HG03159 (cell line): Measurements from ENCODE around the gene ARID4B.
"Not testable (repeated sequence)": the region's sequence is repeated elsewhere in the genome, so short reads cannot be mapped to it uniquely, and the experiment has no call there.

Experiments
- ATAC-seq: cut with Tn5 transposase; IDR thresholded peaks from one replicate; pipeline ENCODE4 v1.9.1; 2021; ENCODE audit warnings: mild to moderate bottlenecking, moderate library complexity; ENCODE audit not compliant: unreplicated experiment

Gene ARID4B, protein sequence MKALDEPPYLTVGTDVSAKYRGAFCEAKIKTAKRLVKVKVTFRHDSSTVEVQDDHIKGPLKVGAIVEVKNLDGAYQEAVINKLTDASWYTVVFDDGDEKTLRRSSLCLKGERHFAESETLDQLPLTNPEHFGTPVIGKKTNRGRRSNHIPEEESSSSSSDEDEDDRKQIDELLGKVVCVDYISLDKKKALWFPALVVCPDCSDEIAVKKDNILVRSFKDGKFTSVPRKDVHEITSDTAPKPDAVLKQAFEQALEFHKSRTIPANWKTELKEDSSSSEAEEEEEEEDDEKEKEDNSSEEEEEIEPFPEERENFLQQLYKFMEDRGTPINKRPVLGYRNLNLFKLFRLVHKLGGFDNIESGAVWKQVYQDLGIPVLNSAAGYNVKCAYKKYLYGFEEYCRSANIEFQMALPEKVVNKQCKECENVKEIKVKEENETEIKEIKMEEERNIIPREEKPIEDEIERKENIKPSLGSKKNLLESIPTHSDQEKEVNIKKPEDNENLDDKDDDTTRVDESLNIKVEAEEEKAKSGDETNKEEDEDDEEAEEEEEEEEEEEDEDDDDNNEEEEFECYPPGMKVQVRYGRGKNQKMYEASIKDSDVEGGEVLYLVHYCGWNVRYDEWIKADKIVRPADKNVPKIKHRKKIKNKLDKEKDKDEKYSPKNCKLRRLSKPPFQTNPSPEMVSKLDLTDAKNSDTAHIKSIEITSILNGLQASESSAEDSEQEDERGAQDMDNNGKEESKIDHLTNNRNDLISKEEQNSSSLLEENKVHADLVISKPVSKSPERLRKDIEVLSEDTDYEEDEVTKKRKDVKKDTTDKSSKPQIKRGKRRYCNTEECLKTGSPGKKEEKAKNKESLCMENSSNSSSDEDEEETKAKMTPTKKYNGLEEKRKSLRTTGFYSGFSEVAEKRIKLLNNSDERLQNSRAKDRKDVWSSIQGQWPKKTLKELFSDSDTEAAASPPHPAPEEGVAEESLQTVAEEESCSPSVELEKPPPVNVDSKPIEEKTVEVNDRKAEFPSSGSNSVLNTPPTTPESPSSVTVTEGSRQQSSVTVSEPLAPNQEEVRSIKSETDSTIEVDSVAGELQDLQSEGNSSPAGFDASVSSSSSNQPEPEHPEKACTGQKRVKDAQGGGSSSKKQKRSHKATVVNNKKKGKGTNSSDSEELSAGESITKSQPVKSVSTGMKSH (N-terminal part only)

DNA sequence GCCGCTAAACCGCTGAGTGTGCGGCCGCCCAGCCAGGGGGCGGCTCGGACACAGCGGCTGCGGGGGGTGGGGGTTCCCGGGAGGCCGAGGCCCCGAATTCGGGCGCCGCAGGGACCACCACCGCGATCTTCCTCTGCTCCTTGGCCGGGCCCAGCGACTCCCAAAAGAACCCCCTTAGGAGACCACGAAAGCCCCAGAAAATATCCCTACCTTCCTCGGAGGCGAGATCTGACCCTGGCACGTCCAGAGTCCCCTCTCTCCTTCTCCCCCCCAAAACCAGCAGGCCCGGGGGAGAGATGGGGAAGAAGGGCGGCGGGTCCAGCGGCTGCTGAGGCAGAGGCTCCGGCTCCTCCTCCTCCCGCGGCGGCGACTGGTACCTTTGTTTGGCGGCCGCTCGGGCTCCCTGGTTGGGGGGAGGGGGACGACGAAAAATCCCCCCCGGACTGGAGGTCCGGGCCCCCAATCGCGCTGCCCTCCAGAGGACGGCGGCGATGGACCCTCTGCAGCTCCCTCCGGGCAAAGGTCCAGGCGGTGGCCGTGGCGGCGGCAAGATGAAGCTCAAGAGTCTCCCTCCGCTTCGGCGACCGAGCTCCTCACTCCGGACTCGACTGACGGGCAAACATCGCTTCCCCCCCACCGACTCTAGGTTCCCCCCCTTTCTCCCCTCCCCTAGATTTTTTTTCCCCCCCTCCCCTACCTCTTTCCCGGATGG lies at the start of gene ARID4B:
ARID4B (minus strand) TSS at position 621 of the 712 bp plus-strand sequence. CDS start 1,260 bp downstream, outside the sequence.
- ATAC-seq = peak; percentile 4

DNA sequence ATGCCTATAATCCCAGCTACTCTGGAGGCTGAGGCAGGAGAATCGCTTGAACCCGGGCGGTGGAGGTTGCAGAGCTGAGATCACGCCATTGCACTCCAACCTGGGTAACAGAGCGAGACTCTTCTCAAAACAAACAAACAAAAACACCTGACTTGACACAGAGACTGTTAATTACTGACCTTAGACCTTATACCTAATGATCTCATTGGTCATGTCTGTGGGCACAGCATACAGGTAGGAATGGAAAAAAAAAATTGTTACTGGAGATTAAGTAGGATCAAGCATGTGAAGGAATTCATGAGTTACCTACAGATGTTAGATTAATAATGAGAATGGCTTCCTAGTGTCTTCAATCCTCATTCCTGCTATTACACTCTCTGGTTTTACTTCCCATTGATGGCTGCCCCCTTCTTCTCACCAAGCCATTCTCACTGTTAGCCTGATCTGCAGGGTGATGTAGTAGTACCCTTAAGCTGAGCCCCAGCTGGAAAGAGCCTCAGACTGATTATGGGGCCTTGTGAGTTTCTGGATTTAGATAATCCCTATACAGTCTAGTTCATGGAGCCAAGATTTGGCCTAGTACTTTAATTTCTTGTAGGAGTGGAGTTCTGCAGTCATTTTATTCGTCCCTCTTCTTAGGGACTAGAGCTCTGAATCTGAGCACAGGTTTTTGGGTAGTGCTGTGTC lies 48.1 kb upstream of the ARID4B start:
- ATAC-seq = no peak

DNA sequence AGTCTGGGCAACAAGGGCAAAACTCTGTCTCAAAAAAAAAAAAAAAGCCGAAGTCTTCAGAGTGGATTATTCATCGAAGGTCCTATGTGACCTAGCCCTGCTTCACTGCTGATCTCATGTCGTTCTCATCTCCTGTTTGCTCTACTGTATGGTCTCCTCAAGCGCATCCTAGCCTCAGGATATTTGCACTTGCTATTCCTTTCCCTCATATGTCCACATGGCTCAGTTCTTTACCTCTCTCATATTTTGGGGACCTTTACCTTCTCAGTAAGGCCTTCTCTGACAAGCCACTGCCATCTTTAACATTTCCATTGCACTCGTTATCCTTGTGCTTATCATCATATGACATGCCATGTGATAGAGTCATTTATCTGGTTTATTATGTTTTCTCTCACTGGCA lies 41.8 kb upstream of the ARID4B start:
- no peak for ATAC-seq

DNA sequence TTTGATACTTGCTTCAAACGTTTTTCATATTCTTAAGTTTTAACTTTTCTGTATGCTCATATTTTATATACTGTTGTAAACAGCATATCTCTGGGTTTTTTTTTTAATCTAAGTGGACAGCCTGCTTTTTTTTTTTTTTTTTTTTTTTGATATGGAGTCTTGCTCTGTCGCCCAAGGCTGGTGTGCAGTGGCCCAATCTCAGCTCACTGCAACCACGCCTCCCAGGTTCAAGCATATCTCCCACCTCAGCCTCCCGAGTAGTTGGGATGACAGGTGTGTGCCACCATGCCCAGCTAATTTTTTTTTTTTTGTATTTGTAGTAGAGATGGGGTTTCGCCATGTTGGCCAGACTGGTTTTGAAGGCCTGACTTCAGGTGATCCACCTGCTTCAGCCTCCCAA lies 40.4 kb upstream of the ARID4B start:
- no peak for ATAC-seq

GRCh38 chr1:235367000-235367908 lies 39.3 kb upstream of the ARID4B start, which contains the start of gene TBCE:
Gene TBCE (plus strand): TSS chr1:235367427. CDS start chr1:235380050, 12,623 bp downstream.
- ATAC-seq = peak; percentile 100

GRCh38 chr1:235366286-235366685 lies 38.3 kb upstream of the ARID4B start:
- ATAC-seq = no peak

- ATAC-seq = not testable (repeated sequence)
Observed at GRCh38 chr1:235364189-235364588, 36.2 kb upstream of the ARID4B start.

GRCh38 chr1:235358899-235359298 lies 30.9 kb upstream of the ARID4B start:
- no peak for ATAC-seq

- no peak for ATAC-seq
Observed at GRCh38 chr1:235357485-235358373, 29.8 kb upstream of the ARID4B start.

- ATAC-seq = no peak
Observed at GRCh38 chr1:235351898-235352297, 23.9 kb upstream of the ARID4B start.

GRCh38 chr1:235351441-235351840 lies 23.5 kb upstream of the ARID4B start:
- no peak for ATAC-seq

DNA sequence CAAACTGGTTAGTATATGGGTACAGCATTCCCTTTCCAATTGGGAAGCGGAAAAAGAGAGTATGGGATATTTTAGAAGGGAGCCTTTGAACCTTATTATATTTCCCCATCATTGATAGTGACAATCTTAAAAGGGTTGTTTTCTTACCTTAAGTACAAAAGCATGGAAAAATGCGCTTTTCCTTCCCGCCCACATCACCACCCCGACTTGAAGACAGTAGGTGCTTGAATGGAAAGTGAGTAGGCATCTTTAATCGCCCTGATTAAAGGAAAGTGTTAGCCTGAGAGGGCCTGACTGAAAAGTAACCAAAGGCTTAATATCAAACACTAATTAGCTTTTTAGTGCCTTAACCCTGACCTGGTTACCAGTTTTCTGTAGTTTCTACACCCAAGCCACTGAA lies 15.7 kb upstream of the ARID4B start:
- no peak for ATAC-seq

- no peak for ATAC-seq
Observed at GRCh38 chr1:235342471-235342870, 14.5 kb upstream of the ARID4B start.

GRCh38 chr1:235342039-235342438 lies 14.1 kb upstream of the ARID4B start:
- ATAC-seq = no peak

GRCh38 chr1:235341334-235341733 lies 13.4 kb upstream of the ARID4B start:
- no peak for ATAC-seq

GRCh38 chr1:235339746-235340145 lies 11.8 kb upstream of the ARID4B start:
- ATAC-seq = no peak

DNA sequence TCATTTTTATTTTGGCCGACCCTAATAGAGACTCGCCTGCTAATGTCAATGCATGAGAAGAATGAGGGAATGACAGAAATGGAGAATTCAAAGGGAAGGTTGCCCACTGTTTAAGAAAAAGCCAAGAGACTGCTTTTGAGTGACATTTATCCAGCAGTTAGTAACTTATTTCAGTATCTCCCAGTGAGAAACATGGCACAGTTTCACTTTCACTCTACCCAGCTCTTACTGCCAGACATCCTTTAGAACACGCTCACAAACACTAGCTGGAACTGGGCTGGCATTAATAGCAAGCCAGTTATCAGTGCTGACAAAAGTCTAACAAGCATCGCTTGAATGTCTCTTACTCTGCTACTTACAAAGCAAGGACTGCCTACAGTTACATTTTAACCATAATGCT lies 8.9 kb upstream of the ARID4B start:
- ATAC-seq = no peak

DNA sequence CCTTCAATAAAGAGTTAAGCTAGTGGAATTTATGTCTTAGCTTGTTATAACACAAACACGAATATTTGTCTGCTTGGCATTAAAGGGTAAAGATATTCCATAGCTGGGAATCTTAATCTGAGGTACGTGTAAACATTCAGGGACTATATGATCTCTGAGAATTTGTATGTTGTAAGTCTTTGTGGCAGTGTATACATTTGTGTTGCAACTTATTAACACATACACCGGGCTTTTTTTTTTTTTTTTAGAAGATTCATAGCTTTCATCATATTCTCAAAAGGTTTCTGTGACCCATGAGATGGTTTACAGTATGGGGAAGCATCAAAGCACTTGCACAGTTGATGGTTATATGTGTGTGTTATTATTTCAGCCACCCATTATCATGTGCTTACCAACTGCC lies 3.4 kb upstream of the ARID4B start:
- ATAC-seq = no peak
